GM23338 (cell line): ENCODE measurements around the gene JUNB. TPM values are rescaled to one million over a fixed set of nuclear protein-coding genes. Genes with fewer than 3 reads are reported as not detected.

Source experiments
- ATAC-seq: fragments of 200-7000 bp; cut with Tn5 transposase; 3 replicates; pipeline ENCODE4 v1.9.1; 2020
- DNase-seq: peaks from one replicate; pipeline ENCODE4 v3.0.0-alpha.2; 2015; ENCODE audit warnings: low spot score
- H2AFZ ChIP-seq: fragments of 200-600 bp; sonication (generic); 2 replicates; pipeline ENCODE4 v1.8.0; 2016; ENCODE audit warnings: antibody characterized with exemption, mild to moderate bottlenecking, moderate library complexity
- H3F3A ChIP-seq: fragments of 200-600 bp; sonication (generic); replicated peaks from 2 replicates; pipeline ENCODE4 v1.8.0; 2017; ENCODE audit warnings: antibody characterized with exemption, mixed run types, low read depth
- H3K27ac ChIP-seq: fragments of 200-600 bp; sonication (generic); 2 replicates; pipeline ENCODE4 v1.6.1; 2016; ENCODE audit warnings: low read depth
- H3K27me3 ChIP-seq: fragments of 200-600 bp; sonication (generic); 2 replicates; pipeline ENCODE4 v1.8.0; 2016; ENCODE audit warnings: mild to moderate bottlenecking, mixed run types, moderate library complexity; ENCODE audit not compliant: insufficient read depth
- H3K36me3 ChIP-seq: fragments of 200-600 bp; sonication (generic); 2 replicates; pipeline ENCODE4 v1.8.0; 2016; ENCODE audit warnings: mild to moderate bottlenecking; ENCODE audit not compliant: insufficient read depth
- H3K4me1 ChIP-seq: fragments of 200-600 bp; sonication (generic); 2 replicates; pipeline ENCODE4 v1.8.0; 2016; ENCODE audit warnings: mild to moderate bottlenecking, moderate library complexity; ENCODE audit not compliant: insufficient read depth
- H3K4me2 ChIP-seq: fragments of 200-600 bp; sonication (generic); 2 replicates; pipeline ENCODE4 v1.7.1; 2017; ENCODE audit warnings: mixed run types
- H3K4me3 ChIP-seq: fragments of 200-600 bp; sonication (generic); 2 replicates; pipeline ENCODE4 v1.6.1; 2016; ENCODE audit warnings: mixed run types
- H3K79me2 ChIP-seq: fragments of 200-600 bp; sonication (generic); replicated peaks from 2 replicates; pipeline ENCODE4 v1.8.0; 2017; ENCODE audit warnings: mild to moderate bottlenecking; ENCODE audit not compliant: insufficient read depth
- H3K9me2 ChIP-seq: fragments of 200-600 bp; sonication (generic); 2 replicates; pipeline ENCODE4 v1.8.0; 2017; ENCODE audit not compliant: insufficient read depth
- H4K20me1 ChIP-seq: fragments of 200-600 bp; sonication (generic); replicated peaks from 2 replicates; pipeline ENCODE4 v1.8.0; 2017; ENCODE audit warnings: mild to moderate bottlenecking; ENCODE audit not compliant: insufficient read depth
- H3K27ac Mint-ChIP-seq: 2 replicates; pipeline ENCODE4 v1.8.0; 2020; ENCODE audit warnings: inconsistent platforms, mild to moderate bottlenecking, moderate library complexity, mixed read lengths
- H3K27me3 Mint-ChIP-seq: 3 replicates; pipeline ENCODE4 v1.8.0; 2022; ENCODE audit warnings: low read depth, mild to moderate bottlenecking, moderate library complexity, mixed read lengths, inconsistent platforms; ENCODE audit not compliant: insufficient read depth, poor library complexity
- H3K36me3 Mint-ChIP-seq: 3 replicates; pipeline ENCODE4 v1.8.0; 2021; ENCODE audit warnings: low read depth, mild to moderate bottlenecking, inconsistent platforms, moderate library complexity, mixed read lengths
- H3K4me1 Mint-ChIP-seq: 3 replicates; pipeline ENCODE4 v1.8.0; 2020; ENCODE audit warnings: mild to moderate bottlenecking, inconsistent platforms, mixed read lengths
- H3K4me3 Mint-ChIP-seq: 3 replicates; pipeline ENCODE4 v1.8.0; 2021; ENCODE audit warnings: moderate library complexity, mild to moderate bottlenecking, inconsistent platforms, mixed read lengths
- H3K9me3 Mint-ChIP-seq: 3 replicates; pipeline ENCODE4 v1.8.0; 2020; ENCODE audit warnings: moderate library complexity, mild to moderate bottlenecking, inconsistent platforms, mixed read lengths
- CREB1 ChIP-seq: fragments of 250-450 bp; sonication (Bioruptor Pico); IDR thresholded peaks from 2 replicates; pipeline ENCODE4 v1.5.0; 2020; ENCODE audit warnings: low read depth, mild to moderate bottlenecking, moderate library complexity
- EZH2 ChIP-seq: fragments of 200-600 bp; sonication (generic); IDR thresholded peaks from one replicate; pipeline ENCODE4 v1.8.0; 2017; ENCODE audit warnings: antibody characterized with exemption, mild to moderate bottlenecking, low read depth; ENCODE audit not compliant: unreplicated experiment
- EZH2phosphoT487 ChIP-seq: fragments of 200-600 bp; sonication (generic); IDR thresholded peaks from one replicate; pipeline ENCODE4 v1.8.1; 2018; ENCODE audit warnings: antibody characterized with exemption; ENCODE audit not compliant: unreplicated experiment
- JUNB ChIP-seq: IDR thresholded peaks from one replicate; pipeline ENCODE4 v1.6.1; 2016; ENCODE audit warnings: antibody characterized with exemption; ENCODE audit not compliant: unreplicated experiment
- NANOG ChIP-seq: IDR thresholded peaks from 2 replicates; pipeline ENCODE4 v1.6.1; 2016; ENCODE audit warnings: antibody characterized with exemption, borderline replicate concordance
- POLR2AphosphoS5 ChIP-seq: IDR thresholded peaks from 2 replicates; pipeline ENCODE4 v1.6.1; 2016; ENCODE audit warnings: antibody characterized with exemption, low read depth
- STAT1 ChIP-seq: IDR thresholded peaks from one replicate; pipeline ENCODE4 v1.6.1; 2016; ENCODE audit warnings: antibody characterized with exemption; ENCODE audit not compliant: unreplicated experiment
- ZNF114 ChIP-seq: fragments of 250-450 bp; sonication (Bioruptor Pico); IDR thresholded peaks from 2 replicates; pipeline ENCODE4 v1.5.0; 2020; ENCODE audit warnings: mild to moderate bottlenecking, moderate library complexity
- ZNF331 ChIP-seq: fragments of 250-450 bp; sonication (Bioruptor Pico); IDR thresholded peaks from 2 replicates; pipeline ENCODE4 v1.5.0; 2020; ENCODE audit warnings: low read depth, mild to moderate bottlenecking, moderate library complexity
- polyA plus RNA-seq: library from polyadenylated mRNA; unstranded; fragments of >200 nt; fragmentation: Nextera tagmentation; extraction: Ambion mirVana; gene quantifications from 2 replicates; pipeline ENCODE4 v1.2.1, GENCODE V29; 2016
- total RNA-seq: library from RNA; depleted of rRNA; stranded (reverse); fragments of >200 nt; shearing (Covaris generic); gene quantifications from 2 replicates; pipeline ENCODE4 v1.2.3, GENCODE V29; 2014
- TF ChIP-seq, protein P1 (sequence below): IDR thresholded peaks from one replicate; pipeline ENCODE4 v1.6.1; 2018; ENCODE audit warnings: antibody characterized with exemption; ENCODE audit not compliant: unreplicated experiment
- TF ChIP-seq, protein P2 (sequence below), 2 experiments: fragments of 200-600 bp in 1 of 2; sonication (generic) in 1 of 2; conservative IDR thresholded peaks; 2 replicates each; pipeline versions ENCODE4 v1.5.1 to v1.6.1; 2016 to 2017; ENCODE audit warnings: antibody characterized with exemption in 2 of 2, low read depth in 2 of 2, mild to moderate bottlenecking in 2 of 2, moderate library complexity in 1 of 2
- TF ChIP-seq, protein P3 (sequence below): fragments of 250-450 bp; sonication (Bioruptor Pico); IDR thresholded peaks from 2 replicates; pipeline ENCODE4 v1.5.0; 2020; ENCODE audit warnings: mild to moderate bottlenecking, moderate library complexity
- TF ChIP-seq, protein P4 (sequence below): IDR thresholded peaks from 2 replicates; pipeline ENCODE4 v1.6.1; 2016; ENCODE audit warnings: antibody characterized with exemption

JUNB gene
- total and polyA plus RNA-seq, 2 experiments from 2014 or later, result 7.7 to 20.2 TPM

DNA sequence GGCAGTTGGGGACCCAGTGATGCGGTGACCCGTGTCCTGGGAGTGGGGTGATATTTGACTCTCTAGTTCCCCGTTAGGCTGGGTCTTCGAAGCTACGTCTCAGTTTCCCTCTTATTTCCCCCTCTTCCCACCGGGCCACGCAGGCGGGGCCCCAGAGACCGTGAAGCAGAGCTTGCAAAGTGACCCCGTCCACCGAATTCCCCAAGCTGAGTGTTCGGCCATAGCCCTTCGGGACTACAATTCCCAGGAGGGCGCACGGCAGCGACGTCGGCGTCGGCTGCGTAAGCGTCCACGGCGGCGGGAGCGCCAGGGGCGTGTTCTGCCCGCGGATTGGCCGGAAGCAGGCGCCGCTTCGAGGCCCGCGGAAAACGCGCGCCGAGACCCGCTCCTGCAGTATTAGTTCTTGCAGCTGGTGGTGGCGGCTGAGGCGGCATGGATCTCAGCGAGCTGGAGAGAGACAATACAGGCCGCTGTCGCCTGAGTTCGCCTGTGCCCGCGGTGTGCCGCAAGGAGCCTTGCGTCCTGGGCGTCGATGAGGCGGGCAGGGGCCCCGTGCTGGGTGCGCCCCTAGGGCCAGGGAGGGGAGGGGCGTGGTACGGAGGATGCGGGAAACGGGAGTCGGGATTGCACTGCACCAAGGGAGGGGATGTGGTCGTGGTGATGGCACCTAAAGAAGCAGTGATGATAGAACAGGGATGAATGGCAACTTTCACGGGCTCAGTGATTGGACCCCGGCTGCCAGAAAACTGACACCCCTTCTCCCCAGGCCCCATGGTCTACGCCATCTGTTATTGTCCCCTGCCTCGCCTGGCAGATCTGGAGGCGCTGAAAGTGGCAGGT lies 15.2 kb downstream of the JUNB start, which contains the start of gene RNASEH2A:
Gene RNASEH2A, plus strand, starts transcription at position 343 of the 840 bp plus-strand sequence. Its CDS starts 90 bp downstream, at position 433.
- TF ChIP-seq, protein P1, sequence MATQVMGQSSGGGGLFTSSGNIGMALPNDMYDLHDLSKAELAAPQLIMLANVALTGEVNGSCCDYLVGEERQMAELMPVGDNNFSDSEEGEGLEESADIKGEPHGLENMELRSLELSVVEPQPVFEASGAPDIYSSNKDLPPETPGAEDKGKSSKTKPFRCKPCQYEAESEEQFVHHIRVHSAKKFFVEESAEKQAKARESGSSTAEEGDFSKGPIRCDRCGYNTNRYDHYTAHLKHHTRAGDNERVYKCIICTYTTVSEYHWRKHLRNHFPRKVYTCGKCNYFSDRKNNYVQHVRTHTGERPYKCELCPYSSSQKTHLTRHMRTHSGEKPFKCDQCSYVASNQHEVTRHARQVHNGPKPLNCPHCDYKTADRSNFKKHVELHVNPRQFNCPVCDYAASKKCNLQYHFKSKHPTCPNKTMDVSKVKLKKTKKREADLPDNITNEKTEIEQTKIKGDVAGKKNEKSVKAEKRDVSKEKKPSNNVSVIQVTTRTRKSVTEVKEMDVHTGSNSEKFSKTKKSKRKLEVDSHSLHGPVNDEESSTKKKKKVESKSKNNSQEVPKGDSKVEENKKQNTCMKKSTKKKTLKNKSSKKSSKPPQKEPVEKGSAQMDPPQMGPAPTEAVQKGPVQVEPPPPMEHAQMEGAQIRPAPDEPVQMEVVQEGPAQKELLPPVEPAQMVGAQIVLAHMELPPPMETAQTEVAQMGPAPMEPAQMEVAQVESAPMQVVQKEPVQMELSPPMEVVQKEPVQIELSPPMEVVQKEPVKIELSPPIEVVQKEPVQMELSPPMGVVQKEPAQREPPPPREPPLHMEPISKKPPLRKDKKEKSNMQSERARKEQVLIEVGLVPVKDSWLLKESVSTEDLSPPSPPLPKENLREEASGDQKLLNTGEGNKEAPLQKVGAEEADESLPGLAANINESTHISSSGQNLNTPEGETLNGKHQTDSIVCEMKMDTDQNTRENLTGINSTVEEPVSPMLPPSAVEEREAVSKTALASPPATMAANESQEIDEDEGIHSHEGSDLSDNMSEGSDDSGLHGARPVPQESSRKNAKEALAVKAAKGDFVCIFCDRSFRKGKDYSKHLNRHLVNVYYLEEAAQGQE, result no peak
- TF ChIP-seq ZNF331 (CRISPR knock-in tag), result no peak
- no peak for TF ChIP-seq EZH2
- TF ChIP-seq POLR2AphosphoS5, result peak; percentile 96
- TF ChIP-seq, protein P2, sequence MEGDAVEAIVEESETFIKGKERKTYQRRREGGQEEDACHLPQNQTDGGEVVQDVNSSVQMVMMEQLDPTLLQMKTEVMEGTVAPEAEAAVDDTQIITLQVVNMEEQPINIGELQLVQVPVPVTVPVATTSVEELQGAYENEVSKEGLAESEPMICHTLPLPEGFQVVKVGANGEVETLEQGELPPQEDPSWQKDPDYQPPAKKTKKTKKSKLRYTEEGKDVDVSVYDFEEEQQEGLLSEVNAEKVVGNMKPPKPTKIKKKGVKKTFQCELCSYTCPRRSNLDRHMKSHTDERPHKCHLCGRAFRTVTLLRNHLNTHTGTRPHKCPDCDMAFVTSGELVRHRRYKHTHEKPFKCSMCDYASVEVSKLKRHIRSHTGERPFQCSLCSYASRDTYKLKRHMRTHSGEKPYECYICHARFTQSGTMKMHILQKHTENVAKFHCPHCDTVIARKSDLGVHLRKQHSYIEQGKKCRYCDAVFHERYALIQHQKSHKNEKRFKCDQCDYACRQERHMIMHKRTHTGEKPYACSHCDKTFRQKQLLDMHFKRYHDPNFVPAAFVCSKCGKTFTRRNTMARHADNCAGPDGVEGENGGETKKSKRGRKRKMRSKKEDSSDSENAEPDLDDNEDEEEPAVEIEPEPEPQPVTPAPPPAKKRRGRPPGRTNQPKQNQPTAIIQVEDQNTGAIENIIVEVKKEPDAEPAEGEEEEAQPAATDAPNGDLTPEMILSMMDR (conservative IDR thresholded peaks at IDR 0.05; ENCODE audit: low read depth in 2 of 2), result no peak
- no peak for TF ChIP-seq EZH2phosphoT487
- no peak for TF ChIP-seq ZNF114 (CRISPR knock-in tag)
- TF ChIP-seq, protein P3, sequence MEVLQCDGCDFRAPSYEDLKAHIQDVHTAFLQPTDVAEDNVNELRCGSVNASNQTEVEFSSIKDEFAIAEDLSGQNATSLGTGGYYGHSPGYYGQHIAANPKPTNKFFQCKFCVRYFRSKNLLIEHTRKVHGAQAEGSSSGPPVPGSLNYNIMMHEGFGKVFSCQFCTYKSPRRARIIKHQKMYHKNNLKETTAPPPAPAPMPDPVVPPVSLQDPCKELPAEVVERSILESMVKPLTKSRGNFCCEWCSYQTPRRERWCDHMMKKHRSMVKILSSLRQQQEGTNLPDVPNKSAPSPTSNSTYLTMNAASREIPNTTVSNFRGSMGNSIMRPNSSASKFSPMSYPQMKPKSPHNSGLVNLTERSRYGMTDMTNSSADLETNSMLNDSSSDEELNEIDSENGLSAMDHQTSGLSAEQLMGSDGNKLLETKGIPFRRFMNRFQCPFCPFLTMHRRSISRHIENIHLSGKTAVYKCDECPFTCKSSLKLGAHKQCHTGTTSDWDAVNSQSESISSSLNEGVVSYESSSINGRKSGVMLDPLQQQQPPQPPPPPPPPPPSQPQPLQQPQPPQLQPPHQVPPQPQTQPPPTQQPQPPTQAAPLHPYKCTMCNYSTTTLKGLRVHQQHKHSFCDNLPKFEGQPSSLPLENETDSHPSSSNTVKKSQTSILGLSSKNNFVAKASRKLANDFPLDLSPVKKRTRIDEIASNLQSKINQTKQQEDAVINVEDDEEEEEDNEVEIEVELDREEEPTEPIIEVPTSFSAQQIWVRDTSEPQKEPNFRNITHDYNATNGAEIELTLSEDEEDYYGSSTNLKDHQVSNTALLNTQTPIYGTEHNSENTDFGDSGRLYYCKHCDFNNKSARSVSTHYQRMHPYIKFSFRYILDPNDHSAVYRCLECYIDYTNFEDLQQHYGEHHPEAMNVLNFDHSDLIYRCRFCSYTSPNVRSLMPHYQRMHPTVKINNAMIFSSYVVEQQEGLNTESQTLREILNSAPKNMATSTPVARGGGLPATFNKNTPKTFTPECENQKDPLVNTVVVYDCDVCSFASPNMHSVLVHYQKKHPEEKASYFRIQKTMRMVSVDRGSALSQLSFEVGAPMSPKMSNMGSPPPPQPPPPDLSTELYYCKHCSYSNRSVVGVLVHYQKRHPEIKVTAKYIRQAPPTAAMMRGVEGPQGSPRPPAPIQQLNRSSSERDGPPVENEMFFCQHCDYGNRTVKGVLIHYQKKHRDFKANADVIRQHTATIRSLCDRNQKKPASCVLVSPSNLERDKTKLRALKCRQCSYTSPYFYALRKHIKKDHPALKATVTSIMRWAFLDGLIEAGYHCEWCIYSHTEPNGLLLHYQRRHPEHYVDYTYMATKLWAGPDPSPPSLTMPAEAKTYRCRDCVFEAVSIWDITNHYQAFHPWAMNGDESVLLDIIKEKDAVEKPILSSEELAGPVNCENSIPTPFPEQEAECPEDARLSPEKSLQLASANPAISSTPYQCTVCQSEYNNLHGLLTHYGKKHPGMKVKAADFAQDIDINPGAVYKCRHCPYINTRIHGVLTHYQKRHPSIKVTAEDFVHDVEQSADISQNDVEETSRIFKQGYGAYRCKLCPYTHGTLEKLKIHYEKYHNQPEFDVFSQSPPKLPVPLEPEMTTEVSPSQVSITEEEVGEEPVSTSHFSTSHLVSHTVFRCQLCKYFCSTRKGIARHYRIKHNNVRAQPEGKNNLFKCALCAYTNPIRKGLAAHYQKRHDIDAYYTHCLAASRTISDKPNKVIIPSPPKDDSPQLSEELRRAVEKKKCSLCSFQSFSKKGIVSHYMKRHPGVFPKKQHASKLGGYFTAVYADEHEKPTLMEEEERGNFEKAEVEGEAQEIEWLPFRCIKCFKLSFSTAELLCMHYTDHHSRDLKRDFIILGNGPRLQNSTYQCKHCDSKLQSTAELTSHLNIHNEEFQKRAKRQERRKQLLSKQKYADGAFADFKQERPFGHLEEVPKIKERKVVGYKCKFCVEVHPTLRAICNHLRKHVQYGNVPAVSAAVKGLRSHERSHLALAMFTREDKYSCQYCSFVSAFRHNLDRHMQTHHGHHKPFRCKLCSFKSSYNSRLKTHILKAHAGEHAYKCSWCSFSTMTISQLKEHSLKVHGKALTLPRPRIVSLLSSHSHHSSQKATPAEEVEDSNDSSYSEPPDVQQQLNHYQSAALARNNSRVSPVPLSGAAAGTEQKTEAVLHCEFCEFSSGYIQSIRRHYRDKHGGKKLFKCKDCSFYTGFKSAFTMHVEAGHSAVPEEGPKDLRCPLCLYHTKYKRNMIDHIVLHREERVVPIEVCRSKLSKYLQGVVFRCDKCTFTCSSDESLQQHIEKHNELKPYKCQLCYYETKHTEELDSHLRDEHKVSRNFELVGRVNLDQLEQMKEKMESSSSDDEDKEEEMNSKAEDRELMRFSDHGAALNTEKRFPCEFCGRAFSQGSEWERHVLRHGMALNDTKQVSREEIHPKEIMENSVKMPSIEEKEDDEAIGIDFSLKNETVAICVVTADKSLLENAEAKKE (CRISPR knock-in tag), result no peak
- no peak for TF ChIP-seq NANOG
- TF ChIP-seq, protein P4, sequence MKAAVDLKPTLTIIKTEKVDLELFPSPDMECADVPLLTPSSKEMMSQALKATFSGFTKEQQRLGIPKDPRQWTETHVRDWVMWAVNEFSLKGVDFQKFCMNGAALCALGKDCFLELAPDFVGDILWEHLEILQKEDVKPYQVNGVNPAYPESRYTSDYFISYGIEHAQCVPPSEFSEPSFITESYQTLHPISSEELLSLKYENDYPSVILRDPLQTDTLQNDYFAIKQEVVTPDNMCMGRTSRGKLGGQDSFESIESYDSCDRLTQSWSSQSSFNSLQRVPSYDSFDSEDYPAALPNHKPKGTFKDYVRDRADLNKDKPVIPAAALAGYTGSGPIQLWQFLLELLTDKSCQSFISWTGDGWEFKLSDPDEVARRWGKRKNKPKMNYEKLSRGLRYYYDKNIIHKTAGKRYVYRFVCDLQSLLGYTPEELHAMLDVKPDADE, result peak; percentile 92
- peak; percentile 92 for TF ChIP-seq CREB1
- TF ChIP-seq JUNB, result no peak
- no peak for TF ChIP-seq STAT1
- Histone ChIP-seq H3K27me3 (peaks cover 10% of the 10 kb centered on the region), H3K36me3 (peaks cover 8% of the 10 kb centered on the region), H3F3A (peaks cover 18% of the 10 kb centered on the region), H3K27ac (0 out of 2 replicates have a peak within 1 kb of the TSS, but pooled peaks have one; percentile 50), H3K4me1 (peaks cover 3% of the 10 kb centered on the region; the same call in 1 of the 2 replicates), H3K4me2 (peak within 1 kb of the TSS; percentile 95), H4K20me1 (no peaks in the 10 kb centered on the region), H3K9me2 (no peaks in the 10 kb centered on the region), H3K4me3 (peak within 1 kb of the TSS; percentile 97), H2AFZ (peak within 1 kb of the TSS; percentile 100), H3K79me2 (peaks cover 10% of the 10 kb centered on the region; the same call in 1 of the 2 replicates)
- peaks cover 29% of the 10 kb centered on the region for H3K36me3 Mint-ChIP-seq
- H3K27ac Mint-ChIP-seq, result peak within 1 kb of the TSS; percentile 95
- H3K4me3 Mint-ChIP-seq, result peak within 1 kb of the TSS; percentile 95
- peaks cover 14% of the 10 kb centered on the region for H3K4me1 Mint-ChIP-seq
- H3K9me3 Mint-ChIP-seq, result no peaks in the 10 kb centered on the region
- DNase-seq (peak; percentile 95), ATAC-seq (peak; percentile 86)
- peaks cover 10% of the 10 kb centered on the region for H3K27me3 Mint-ChIP-seq
